HT1080 (cell line): ENCODE measurements around the gene USP34. TPM values are rescaled to one million over a fixed set of nuclear protein-coding genes. Genes with fewer than 3 reads are reported as not detected.
"Not testable (repeated sequence)": the region's sequence is repeated elsewhere in the genome, so short reads cannot be mapped to it uniquely, and the experiment has no call there.

ENCODE experiments used
- DNase-seq: peaks from one replicate; pipeline ENCODE4 v3.0.0-alpha.2; 2015; ENCODE audit warnings: low read depth
- polyA plus RNA-seq, 2 experiments: library from polyadenylated mRNA; depleted of rRNA; stranded (reverse); fragments of >200 nt; gene quantifications; 2 replicates each; pipeline ENCODE4 v1.2.3, GENCODE V29; 2015
- total RNA-seq: library from RNA; depleted of rRNA; stranded (reverse); fragments of >200 nt; shearing (Covaris generic); gene quantifications from 2 replicates; pipeline ENCODE4 v1.2.3, GENCODE V29; 2014; rRNA removed

The USP34 gene
- total RNA-seq: 47.5 and 48.6 TPM in 2 replicates
- 54.5 and 69.7 TPM in 2 replicates for polyA plus RNA-seq (2015; cell fraction: cytosol; rRNA removed)
- polyA plus RNA-seq (2015; cell fraction: nucleus; rRNA removed): 152 and 163 TPM in 2 replicates

GRCh38 chr2:61470965-61471904, at the start of gene USP34:
USP34 (minus strand) TSS chr2:61471087; CDS start chr2:61470692, 395 bp downstream.
- peak; percentile 93 for DNase-seq

GRCh38 chr2:61520261-61520660, 49.4 kb upstream of the USP34 start:
- DNase-seq: no peak

- no peak for DNase-seq
These were observed 42.0 kb upstream of the USP34 start for GRCh38 chr2:61512768-61513398.

- DNase-seq: no peak
These were observed 40.1 kb upstream of the USP34 start for GRCh38 chr2:61510674-61511671.

- no peak for DNase-seq
These were observed 34.1 kb upstream of the USP34 start for GRCh38 chr2:61504949-61505348.

GRCh38 chr2:61499060-61499459, 28.2 kb upstream of the USP34 start:
- no peak for DNase-seq

GRCh38 chr2:61493523-61493942, 22.6 kb upstream of the USP34 start:
- DNase-seq: peak; percentile 69

GRCh38 chr2:61492476-61492875, 21.6 kb upstream of the USP34 start:
- no peak for DNase-seq

GRCh38 chr2:61485281-61485680, 14.4 kb upstream of the USP34 start:
- DNase-seq: no peak

GRCh38 chr2:61478086-61478485, 7.2 kb upstream of the USP34 start:
- DNase-seq: no peak

- not testable (repeated sequence) for DNase-seq
These were observed 6.2 kb upstream of the USP34 start for GRCh38 chr2:61476929-61477589.

GRCh38 chr2:61471905-61472805, 1.3 kb upstream of the USP34 start:
- peak; percentile 15 for DNase-seq

- DNase-seq: peak; percentile 42
These were observed 550 bp downstream of the USP34 start for GRCh38 chr2:61470122-61470951.

GRCh38 chr2:61469424-61470121, 1.3 kb downstream of the USP34 start:
- DNase-seq: peak; percentile 16

GRCh38 chr2:61468231-61468630, 2.7 kb downstream of the USP34 start:
- not testable (repeated sequence) for DNase-seq

- no peak for DNase-seq
These were observed 5.8 kb downstream of the USP34 start for GRCh38 chr2:61465045-61465444.

- no peak for DNase-seq
These were observed 7.0 kb downstream of the USP34 start for GRCh38 chr2:61463769-61464475.
